ENCODE measurements around the gene SFTPB.

The SFTPB gene

GRCh38 chr2:85702172-85702571 lies 34.2 kb upstream of the SFTPB start:
- DNase-seq: peak; percentile 34

DNA sequence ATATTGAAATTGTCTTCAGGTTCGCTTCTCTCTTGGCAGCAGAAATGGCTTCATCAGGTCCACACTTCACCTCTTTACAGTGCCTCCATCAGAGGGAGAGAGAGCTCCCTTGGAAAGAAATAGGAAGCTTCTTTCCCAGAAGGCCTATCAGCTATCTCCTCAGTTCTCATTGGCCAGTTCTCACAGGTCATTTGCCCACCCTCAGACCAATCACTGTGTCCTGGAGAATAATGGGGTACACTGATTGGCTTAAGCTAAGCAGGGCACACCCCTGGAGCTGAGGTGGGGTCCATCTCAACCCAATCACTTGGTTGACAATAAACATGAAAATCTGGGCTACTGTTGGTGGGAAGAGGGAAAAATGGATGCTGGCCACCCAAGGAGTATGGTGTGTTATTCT lies 31.3 kb upstream of the SFTPB start:
- no peak for DNase-seq

DNA sequence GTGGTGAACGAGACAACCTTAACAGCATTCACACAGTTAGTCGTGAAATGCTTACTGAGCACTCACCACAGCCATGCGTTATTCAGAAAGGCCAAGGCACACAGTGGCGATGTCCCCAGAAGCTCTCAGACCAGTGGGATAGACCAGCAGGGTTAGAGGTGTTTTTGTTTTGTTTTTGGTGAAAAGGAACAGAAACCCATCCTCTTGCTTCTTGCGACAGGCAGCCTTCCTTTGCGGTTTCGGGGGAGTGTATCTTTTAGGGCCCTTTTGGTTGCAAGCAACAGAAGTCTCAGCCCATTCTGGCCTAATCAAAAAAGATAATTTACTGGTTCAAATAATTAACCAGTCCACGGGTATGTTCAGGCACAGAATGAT lies 30.9 kb upstream of the SFTPB start:
- DNase-seq: no peak

DNA sequence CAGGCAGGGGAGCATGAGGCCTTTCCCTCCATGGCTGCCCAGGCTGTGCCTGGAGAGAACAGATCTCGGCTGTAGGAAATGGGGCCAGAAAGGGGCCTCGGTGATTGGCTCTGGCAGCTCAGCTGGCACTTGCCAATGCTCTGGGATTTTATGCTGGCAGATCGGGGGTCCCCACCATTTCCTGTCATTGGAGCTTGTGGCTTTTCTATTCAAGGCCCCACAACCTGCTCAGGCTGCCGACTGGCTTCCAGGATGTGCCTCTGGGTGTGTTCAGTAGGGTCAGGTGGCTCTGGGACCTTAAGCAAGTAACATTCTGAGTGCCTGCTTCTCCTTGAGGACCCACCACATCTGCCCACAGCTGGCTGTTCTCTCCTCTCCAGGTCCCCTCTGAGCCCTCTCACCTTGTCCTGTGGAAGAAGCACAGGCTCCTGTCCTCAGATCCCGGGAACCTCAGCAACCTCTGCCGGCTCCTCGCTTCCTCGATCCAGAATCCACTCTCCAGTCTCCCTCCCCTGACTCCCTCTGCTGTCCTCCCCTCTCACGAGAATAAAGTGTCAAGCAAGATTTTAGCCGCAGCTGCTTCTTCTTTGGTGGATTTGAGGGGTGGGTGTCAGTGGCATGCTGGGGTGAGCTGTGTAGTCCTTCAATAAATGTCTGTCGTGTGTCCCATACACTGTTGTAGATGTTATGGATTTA lies 30.3 kb upstream of the SFTPB start:
- no peak for DNase-seq

DNA sequence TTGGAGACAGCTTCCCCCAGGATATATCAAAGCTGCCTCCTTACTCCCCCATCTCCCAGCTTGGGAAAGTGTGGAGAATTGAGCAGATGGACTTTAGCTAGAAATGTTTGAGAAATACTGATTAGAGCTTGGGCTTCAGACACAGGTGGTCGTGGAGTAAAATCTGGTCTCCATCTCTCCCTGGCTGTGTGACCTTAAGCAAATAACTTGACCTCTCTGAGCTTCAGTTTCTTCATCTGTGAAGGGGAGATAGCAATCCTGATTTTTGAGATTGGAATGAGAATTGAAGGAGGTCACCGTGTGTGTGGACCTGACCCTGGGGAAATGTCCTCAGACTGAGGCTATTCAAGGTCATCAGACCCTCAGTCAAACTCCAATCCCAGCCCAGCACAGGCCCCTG lies 29.7 kb upstream of the SFTPB start:
- no peak for DNase-seq

- no peak for DNase-seq
Observed at GRCh38 chr2:85697096-85697495, 29.1 kb upstream of the SFTPB start.

- no peak for DNase-seq
Observed at GRCh38 chr2:85695691-85696668, 28.0 kb upstream of the SFTPB start.

- DNase-seq: no peak
Observed at GRCh38 chr2:85695121-85695520, 27.1 kb upstream of the SFTPB start.

- no peak for DNase-seq
Observed at GRCh38 chr2:85694052-85695025, 26.3 kb upstream of the SFTPB start, which contains the start of gene GNLY. Gene GNLY, plus strand, starts transcription at chr2:85694358. Its CDS starts 61 bp downstream, at chr2:85694419.

DNA sequence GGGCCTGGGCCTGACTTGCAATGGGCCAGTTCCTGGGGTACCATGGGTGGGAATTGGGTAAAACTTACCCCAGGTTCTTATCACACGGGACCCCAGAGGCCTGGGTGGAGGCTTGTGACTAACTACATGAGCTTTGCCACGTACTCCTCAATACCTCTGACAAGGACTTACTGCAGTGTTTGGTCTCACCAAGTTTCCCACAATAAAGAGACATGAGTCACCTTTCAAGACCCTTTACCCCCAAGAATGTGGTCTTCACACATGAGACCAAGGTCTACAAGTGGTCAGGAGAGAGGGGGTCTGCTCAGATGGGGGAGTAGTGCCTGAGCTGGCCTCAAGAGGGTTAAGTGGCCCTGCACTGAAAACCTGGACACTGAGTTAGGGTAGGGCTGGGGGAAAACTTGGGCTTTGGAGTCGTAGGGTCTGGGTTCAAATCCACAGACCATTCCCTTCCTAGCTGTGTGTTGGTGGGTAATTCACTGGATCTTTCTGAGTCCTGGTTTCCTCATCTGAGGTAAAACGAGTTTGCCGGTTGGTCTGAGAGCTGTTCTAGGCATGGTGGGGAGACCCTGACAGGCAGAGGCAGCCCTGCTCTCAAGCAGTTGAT lies 24.1 kb upstream of the SFTPB start:
- no peak for DNase-seq

GRCh38 chr2:85690932-85691331 lies 22.9 kb upstream of the SFTPB start:
- no peak for DNase-seq

DNA sequence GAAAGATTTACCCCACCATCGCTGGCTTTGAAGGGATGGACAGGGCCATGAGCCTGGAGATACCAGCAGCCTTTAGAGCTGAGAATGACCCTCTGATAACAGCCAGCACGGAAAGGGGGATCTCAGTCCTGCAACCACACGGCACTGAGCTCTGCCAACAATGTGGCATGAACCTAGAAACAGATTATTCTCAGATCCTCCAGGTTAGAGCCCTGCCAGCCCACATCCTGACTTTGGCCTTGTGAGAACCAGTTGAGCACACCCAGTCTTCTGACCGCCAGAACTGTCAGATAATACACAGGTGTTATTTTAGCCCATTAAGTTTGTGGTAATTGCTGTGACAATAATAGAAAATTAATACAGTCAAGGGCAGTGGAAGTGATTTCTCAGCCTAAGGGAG lies 16.8 kb upstream of the SFTPB start:
- no peak for DNase-seq

DNA sequence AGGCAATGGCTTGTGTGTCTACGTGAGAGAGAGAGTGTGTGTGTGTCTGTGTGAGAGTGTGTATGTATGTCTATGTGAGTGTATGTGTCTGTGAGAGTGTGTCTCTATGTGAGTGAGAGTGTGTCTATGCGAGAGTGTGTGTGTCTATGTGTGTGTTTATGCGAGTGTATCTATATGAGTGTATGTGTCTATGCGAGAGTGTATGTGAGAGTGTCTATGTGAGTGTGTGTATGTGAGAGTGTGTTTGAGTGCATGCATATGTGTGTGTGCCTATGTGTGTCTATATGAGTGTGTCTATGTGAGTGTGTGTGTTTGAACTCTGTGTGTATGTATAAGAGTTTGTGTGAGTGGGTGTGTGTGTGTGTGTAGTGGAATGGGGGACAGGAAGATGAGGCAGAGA lies 16.4 kb upstream of the SFTPB start:
- no peak for DNase-seq

DNA sequence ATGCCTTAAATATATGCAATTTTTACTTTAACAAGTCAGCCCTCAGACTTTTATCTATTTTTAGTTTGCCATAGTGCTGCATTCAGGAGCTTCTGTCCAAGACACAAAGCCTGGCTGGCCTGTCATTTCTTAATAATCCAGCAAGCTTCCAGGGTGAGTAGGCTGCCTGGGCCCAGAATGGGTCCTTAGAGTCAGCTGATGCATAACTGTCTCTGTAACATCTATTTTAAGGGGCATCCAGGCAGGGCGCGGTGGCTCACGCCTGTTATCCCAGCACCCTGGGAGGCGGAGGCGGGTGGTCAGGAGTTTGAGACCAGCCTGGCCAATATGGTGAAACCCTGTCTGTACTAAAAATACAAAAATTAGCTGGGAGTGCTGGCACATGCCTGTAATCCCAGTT lies 14.4 kb upstream of the SFTPB start:
- DNase-seq: no peak

DNA sequence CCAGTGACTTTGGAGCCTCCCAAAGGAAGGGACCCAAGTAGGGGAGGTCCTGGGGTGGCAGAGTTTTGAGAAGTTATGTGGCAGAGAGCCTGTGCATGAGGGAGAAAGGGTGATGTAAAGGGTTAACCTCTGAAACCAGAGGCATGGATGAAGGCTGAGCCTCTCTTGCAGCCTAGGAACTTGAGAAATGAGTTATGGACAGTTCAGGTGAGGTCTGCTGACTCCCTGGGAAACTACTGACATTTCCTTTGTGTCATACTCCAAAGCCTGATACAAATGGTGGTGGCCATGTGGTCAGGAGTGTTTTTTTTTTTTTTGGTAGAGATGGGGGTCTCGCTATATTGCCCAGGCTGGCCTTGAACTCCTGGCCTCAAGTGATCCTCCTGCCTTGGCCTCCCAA lies 13.8 kb upstream of the SFTPB start:
- DNase-seq: no peak

- no peak for DNase-seq
Observed at GRCh38 chr2:85681372-85681763, 13.4 kb upstream of the SFTPB start.

DNA sequence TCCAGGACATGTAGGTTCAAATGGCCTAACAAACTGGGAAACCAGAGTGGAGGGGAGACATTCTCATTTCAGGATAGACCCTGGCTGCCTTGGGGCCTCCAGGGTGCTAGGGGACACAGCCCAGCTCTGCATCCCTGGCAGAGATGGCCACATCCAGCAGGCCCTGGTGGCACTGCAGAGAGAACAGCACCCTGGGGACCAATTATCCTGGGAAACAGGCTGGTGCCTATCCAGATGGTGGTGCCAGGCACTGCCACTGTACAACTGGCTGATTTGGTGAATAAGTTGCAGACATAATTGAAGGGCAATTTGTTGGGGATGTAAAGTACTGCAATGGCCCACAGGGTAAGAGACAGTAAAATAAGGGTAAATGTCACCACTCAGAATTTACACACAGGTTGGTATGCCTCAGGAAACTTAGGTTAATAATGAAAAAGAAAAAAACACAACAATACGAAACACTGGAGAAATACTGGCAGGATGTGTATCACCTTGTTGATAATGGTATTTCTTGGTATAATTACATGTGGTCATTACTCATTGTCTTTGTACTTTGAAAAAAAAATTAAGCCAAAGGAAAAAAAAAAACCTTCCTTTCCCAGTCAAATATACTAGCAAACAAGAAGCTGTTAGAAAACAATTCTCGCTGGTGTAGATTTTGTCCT lies 12.8 kb upstream of the SFTPB start:
- DNase-seq: no peak

DNA sequence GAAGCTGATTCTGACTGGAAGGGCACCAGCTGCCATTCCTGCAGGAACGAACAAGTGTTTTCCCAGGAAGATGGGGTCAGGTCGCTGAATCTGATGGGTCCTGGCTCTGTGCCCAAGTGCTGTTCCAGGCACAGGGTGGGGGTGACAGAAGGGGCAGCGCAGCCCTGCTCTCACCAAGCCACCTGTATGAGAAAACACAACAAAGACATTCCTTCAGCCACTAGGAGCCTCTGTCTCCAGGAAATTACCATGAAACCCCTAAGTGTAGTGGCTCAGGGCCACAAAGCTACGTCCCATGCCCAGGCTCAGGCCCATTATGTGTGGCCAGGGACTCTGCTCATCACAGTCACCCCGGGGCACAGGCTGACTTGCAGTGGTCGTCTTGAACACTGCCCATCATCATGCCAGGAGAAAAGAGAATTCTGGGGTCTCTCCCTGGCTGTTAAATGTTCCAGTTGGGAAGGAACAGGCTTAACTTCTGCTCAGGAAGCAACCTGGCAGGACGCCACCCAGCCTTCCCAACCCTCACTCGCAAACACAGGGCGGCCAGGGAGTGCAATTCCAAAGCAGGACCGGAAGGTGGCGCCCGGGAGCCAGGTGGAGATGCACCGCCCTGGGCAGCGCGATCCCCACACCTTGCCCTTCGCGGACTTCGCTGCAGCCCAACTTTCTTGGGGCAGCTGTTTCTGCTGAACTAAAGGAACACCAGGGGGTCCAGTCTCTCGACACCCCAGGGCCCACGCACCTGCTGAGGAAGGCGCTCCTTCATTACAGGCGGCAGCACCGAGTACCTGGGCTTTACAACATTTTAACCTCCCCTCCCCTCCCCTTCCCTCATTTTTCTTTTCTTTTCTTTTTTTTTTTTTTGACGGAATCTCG lies 11.0 kb upstream of the SFTPB start:
- DNase-seq: peak; percentile 83

DNA sequence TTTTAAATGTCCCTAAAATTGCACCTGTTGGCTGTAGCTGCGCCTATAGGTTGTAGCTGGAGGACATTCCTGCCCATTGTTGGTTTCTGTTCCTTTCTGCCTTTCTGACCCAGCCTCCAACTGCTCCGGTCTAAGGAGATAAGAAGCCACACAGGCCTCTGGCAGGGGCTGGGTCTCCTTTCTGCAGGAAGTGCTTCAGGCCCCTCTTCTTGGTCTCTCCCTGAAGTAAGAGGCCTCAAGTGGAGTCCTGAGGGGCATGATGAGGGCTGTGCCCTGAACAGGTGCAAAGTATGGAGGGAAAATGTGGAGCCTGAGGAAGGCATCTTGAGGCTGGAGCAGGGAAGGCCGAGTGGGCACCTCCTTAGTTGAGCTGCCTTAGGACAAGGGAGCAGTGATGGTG lies 10.4 kb upstream of the SFTPB start:
- no peak for DNase-seq

GRCh38 chr2:85675866-85676548 lies 8.0 kb upstream of the SFTPB start:
- no peak for DNase-seq
